PC-3 (cell line): Measurements from ENCODE around the gene TBC1D28. TPM values are rescaled to one million over a fixed set of nuclear protein-coding genes. Genes with fewer than 3 reads are reported as not detected.

ENCODE experiments used
- total RNA-seq: library from RNA; depleted of rRNA; stranded (reverse); fragments of >200 nt; gene quantifications from 2 replicates; pipeline ENCODE4 v1.2.3, GENCODE V29; 2014; rRNA removed

TBC1D28 gene
- total RNA-seq, 1 experiment from 2014 or later: not detected

Other genes starting within 250 kb of the TBC1D28 start
- not detected in 2 replicates for gene LGALS9C, start 167.6 kb downstream of the TBC1D28 start, total RNA-seq
- gene FOXO3B, start 37.9 kb upstream of the TBC1D28 start, total RNA-seq: 3.5 and 4.4 TPM in 2 replicates
- gene FBXW10, start 99.7 kb upstream of the TBC1D28 start, total RNA-seq: 0.15 TPM in 1 of 2 replicates, not detected in the other
- gene TVP23B, start 136.8 kb upstream of the TBC1D28 start, total RNA-seq: 42.2 and 57.9 TPM in 2 replicates
- 60.1 and 81.3 TPM in 2 replicates for gene PRPSAP2, start 213.7 kb upstream of the TBC1D28 start, total RNA-seq